Ovary (tissue), 3 donors: ENCODE results near the gene EAF1.
"Not testable (repeated sequence)": the region's sequence is repeated elsewhere in the genome, so short reads cannot be mapped to it uniquely, and the experiment has no call there.

Source experiments
- EP300 ChIP-seq: sonication (generic); formaldehyde crosslinking; IDR thresholded peaks from one replicate; pipeline ENCODE4 v1.6.1; 2017; ENCODE audit warnings: antibody characterized with exemption
- POLR2A ChIP-seq: fragments of 450-650 bp; IDR thresholded peaks from one replicate; pipeline ENCODE4 v1.6.1; 2017; ENCODE audit warnings: antibody characterized with exemption, mild to moderate bottlenecking, moderate library complexity
- TF ChIP-seq, protein P1 (sequence below), 3 donors: fragments of 450-650 bp in 2 of 3; fragments of 200-600 bp in 1 of 3; IDR thresholded peaks; one replicate each; pipeline versions ENCODE4 v1.5.1 to v1.8.0; 2016 to 2022; ENCODE audit warnings: antibody characterized with exemption in 3 of 3, mild to moderate bottlenecking in 1 of 3
- donor health status: DM: no; HTN: no; CAD: no.

DNA sequence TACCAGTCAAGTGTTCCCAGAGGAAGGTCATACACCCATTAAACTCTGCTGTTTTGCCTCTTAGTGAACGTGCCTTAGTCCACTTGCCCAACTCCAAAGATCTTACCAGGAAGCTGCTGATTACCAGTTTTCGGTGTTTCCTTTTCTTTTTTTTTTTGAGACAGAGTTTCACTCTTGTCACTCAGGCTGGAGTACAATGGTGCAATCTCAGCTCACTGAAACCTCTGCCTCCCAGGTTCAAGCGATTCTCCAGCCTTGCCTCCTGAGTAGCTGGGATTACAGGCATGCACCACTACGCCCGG, 40.8 kb upstream of the EAF1 start:
- TF ChIP-seq, protein P1, sequence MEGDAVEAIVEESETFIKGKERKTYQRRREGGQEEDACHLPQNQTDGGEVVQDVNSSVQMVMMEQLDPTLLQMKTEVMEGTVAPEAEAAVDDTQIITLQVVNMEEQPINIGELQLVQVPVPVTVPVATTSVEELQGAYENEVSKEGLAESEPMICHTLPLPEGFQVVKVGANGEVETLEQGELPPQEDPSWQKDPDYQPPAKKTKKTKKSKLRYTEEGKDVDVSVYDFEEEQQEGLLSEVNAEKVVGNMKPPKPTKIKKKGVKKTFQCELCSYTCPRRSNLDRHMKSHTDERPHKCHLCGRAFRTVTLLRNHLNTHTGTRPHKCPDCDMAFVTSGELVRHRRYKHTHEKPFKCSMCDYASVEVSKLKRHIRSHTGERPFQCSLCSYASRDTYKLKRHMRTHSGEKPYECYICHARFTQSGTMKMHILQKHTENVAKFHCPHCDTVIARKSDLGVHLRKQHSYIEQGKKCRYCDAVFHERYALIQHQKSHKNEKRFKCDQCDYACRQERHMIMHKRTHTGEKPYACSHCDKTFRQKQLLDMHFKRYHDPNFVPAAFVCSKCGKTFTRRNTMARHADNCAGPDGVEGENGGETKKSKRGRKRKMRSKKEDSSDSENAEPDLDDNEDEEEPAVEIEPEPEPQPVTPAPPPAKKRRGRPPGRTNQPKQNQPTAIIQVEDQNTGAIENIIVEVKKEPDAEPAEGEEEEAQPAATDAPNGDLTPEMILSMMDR (IDR thresholded peaks at IDR 0.05) = not testable (repeated sequence)
- TF ChIP-seq EP300, POLR2A: not testable (repeated sequence)
